Heart left ventricle (tissue), 16 donors: ENCODE results near the gene OR2T35. TPM values are rescaled to one million over a fixed set of nuclear protein-coding genes. Genes with fewer than 3 reads are reported as not detected.

ENCODE experiments used
- ATAC-seq, 4 donors: fragments of 200-7000 bp; cut with Tn5 transposase; one replicate each; pipeline ENCODE4 v1.9.1; 2020 to 2022; ENCODE audit warnings: moderate library complexity in 4 of 4, mild to moderate bottlenecking in 3 of 4, moderate number of reproducible peaks in 1 of 4
- DNase-seq, 5 donors: peaks; one replicate each; pipeline ENCODE4 v3.0.0-alpha.2; 2020
- H3K27ac ChIP-seq, 12 donors: fragments of 200-600 bp; sonication (generic) in 4 of 12; one replicate each; pipeline versions ENCODE4 v1.5.0 to v1.8.0; 2016 to 2022; ENCODE audit warnings: mild to moderate bottlenecking in 2 of 12
- H3K27me3 ChIP-seq, 9 donors: fragments of 200-600 bp; sonication (generic) in 2 of 9; one replicate each; pipeline versions ENCODE4 v1.5.1 to v1.8.0; 2016 to 2022; ENCODE audit warnings: mild to moderate bottlenecking in 3 of 9
- H3K36me3 ChIP-seq, 9 donors: fragments of 200-600 bp; sonication (generic) in 2 of 9; one replicate each; pipeline versions ENCODE4 v1.5.0 to v1.8.0; 2018 to 2022; ENCODE audit warnings: mild to moderate bottlenecking in 2 of 9
- H3K4me1 ChIP-seq, 12 donors: fragments of 200-600 bp; sonication (generic) in 4 of 12; one replicate each; pipeline versions ENCODE4 v1.5.0 to v1.8.0; 2016 to 2022; ENCODE audit warnings: mild to moderate bottlenecking in 3 of 12
- H3K4me3 ChIP-seq, 12 donors: fragments of 200-600 bp; sonication (generic) in 4 of 12; one replicate each; pipeline versions ENCODE4 v1.5.0 to v1.8.0; 2017 to 2022; ENCODE audit warnings: mild to moderate bottlenecking in 9 of 12, moderate library complexity in 4 of 12
- H3K9me3 ChIP-seq, 12 donors: fragments of 200-600 bp; sonication (generic) in 4 of 12; one replicate each; pipeline versions ENCODE4 v1.5.0 to v1.8.0; 2016 to 2022; ENCODE audit warnings: mild to moderate bottlenecking in 1 of 12
- POLR2A ChIP-seq, 2 donors: fragments of 450-650 bp; IDR thresholded peaks; one replicate each; pipeline ENCODE4 v1.6.1; 2017; ENCODE audit warnings: antibody characterized with exemption in 2 of 2, mild to moderate bottlenecking in 2 of 2, moderate library complexity in 2 of 2
- WGBS, 4 donors: extraction: QIAGEN DNeasy Blood & Tissue Kit in 2 of 4; methylation state at CpG; one replicate each; pipeline versions ENCODE4 v1.1.5 to v1.1.7; 2013 to 2018; 5-methylcytosine and 5-hydroxymethylcytosine counted together
- intact Hi-C, 10 donors: fragments of 100-400 bp; cut with DNase I; formaldehyde crosslinking; loops; one replicate each; pipeline versions ENCODE4 v1.11.1 to v1.14.2; 2022
- polyA plus RNA-seq, 2 donors: library from polyadenylated mRNA; stranded (reverse); fragments of 200-250 nt; gene quantifications; one replicate each; pipeline ENCODE4 v1.2.3, GENCODE V29; 2013
- total RNA-seq, 9 donors: library from RNA; depleted of rRNA in 2 of 9; stranded (reverse); fragments of >200 nt in 2 of 9; fragmentation: NEBNext Ultra II Directional in 3 of 9; extraction: Animal tissue kit (Norgen Biotek cat#: 25700) in 3 of 9; gene quantifications; one replicate each; pipeline versions ENCODE4 v1.1.0 to v1.2.4, GENCODE V29; 2016 to 2023
- TF ChIP-seq, protein P1 (sequence below), 12 donors: fragments of 200-600 bp; sonication (generic) in 4 of 12; IDR thresholded peaks; one replicate each; pipeline versions ENCODE4 v1.5.0 to v1.8.0; 2018 to 2022; ENCODE audit warnings: antibody characterized with exemption in 12 of 12, mild to moderate bottlenecking in 5 of 12
- donor health status: ischemic (EF 13 %, LVEDD 7.1; RV severe dilation, severe dysfunction).
- donor health status: healthy with polysubstance abuse.
- donor health status: DM: no; HTN: yes; CAD: no.
- donor health status: DM: no; HTN: no; CAD: no.
- donor health status: ischemic (EF 25% LVEDD 6.9; RV normal size, moderate dysfunction).
- donor health status: ischemic (EF 25% LVEDD 5.7; RV mildly dilated, moderate dysfunction).
- donor health status: healthy.
- donor health status: DM: yes; HTN: yes; CAD: no.
- donor health status: ischemic (EF 35%, LVEDD 5.7; RV mildly dilated, moderate dysfunction).
- donor health status: nonischemic (EF 11% LVEDD 7.7; RV severe dilation, severe dysfunction).
- donor health status: DM: yes; HTN: yes; CAD: no.
- donor health status: PGD.
- donor health status: ischemic (EF 29% LVEDD 5.4; RV normal size, mild dysfunction).
- donor health status: nonischemic (EF 23%, LVEDD 6.1; RV moderate dilation, normal function).

Gene OR2T35
- total and polyA plus RNA-seq, 11 donors = not detected

- intact Hi-C loops = no loop called here
- TF ChIP-seq POLR2A (IDR thresholded peaks at IDR 0.05) = no peak
- TF ChIP-seq, protein P1, sequence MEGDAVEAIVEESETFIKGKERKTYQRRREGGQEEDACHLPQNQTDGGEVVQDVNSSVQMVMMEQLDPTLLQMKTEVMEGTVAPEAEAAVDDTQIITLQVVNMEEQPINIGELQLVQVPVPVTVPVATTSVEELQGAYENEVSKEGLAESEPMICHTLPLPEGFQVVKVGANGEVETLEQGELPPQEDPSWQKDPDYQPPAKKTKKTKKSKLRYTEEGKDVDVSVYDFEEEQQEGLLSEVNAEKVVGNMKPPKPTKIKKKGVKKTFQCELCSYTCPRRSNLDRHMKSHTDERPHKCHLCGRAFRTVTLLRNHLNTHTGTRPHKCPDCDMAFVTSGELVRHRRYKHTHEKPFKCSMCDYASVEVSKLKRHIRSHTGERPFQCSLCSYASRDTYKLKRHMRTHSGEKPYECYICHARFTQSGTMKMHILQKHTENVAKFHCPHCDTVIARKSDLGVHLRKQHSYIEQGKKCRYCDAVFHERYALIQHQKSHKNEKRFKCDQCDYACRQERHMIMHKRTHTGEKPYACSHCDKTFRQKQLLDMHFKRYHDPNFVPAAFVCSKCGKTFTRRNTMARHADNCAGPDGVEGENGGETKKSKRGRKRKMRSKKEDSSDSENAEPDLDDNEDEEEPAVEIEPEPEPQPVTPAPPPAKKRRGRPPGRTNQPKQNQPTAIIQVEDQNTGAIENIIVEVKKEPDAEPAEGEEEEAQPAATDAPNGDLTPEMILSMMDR (IDR thresholded peaks at IDR 0.05) = no peak
- H3K9me3 ChIP-seq = no peaks in the 10 kb centered on the region
- no peaks in the 10 kb centered on the region for H3K27me3 ChIP-seq
- no peak for ATAC-seq
- 74 to 86% (median 79%) methylated on average over 5 of the region's 5 CpGs for WGBS, 4 donors
- H3K27ac ChIP-seq = no peak overlapping the region
- no peaks in the 10 kb centered on the region for H3K36me3 ChIP-seq
- DNase-seq = no peak
- no peaks in the 10 kb centered on the region for H3K4me1 ChIP-seq
- no peak overlapping the region for H3K4me3 ChIP-seq
Observed at GRCh38 chr1:248593226-248593625, 51.9 kb downstream of the OR2T35 start.

GRCh38 chr1:248592655-248593054, 52.4 kb downstream of the OR2T35 start:
- intact Hi-C loops = no loop called here
- no peak for DNase-seq
- 32 to 66% (median 52%) methylated on average over 1 of the region's 1 CpG for WGBS, 4 donors
- TF ChIP-seq, protein P1 (IDR thresholded peaks at IDR 0.05) = no peak
- TF ChIP-seq POLR2A (IDR thresholded peaks at IDR 0.05) = no peak
- H3K9me3 ChIP-seq = no peaks in the 10 kb centered on the region
- no peak overlapping the region for H3K27ac ChIP-seq
- H3K4me1 ChIP-seq = no peaks in the 10 kb centered on the region
- H3K36me3 ChIP-seq = no peaks in the 10 kb centered on the region
- ATAC-seq = no peak
- no peak overlapping the region for H3K4me3 ChIP-seq
- H3K27me3 ChIP-seq = no peaks in the 10 kb centered on the region

DNA sequence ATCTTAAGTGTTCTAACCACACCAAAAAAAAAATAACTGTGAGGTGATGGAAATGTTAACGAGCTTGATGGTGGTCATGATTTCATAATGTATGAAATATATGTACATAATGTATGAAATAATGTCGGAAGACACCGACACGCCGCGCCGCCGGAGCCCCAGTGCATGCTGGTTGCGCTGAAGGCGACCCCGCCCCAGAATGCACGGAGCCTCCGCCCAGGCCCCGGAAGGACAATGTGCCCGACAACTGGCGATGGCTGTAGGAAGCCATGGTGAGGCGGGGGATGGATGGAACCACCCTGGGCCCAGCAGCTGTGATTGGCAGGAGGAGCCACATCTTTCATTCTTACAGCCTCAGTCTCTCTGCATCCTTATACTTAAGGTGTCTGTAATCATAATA, 55.0 kb downstream of the OR2T35 start:
- 80 to 93% (median 90%) methylated on average over 17 of the region's 17 CpGs for WGBS, 4 donors
- Histone ChIP-seq H3K9me3 (no peaks in the 10 kb centered on the region), H3K36me3 (no peaks in the 10 kb centered on the region), H3K27me3 (no peaks in the 10 kb centered on the region), H3K4me1 (no peaks in the 10 kb centered on the region), H3K4me3 (no peak overlapping the region), H3K27ac (no peak overlapping the region)
- TF ChIP-seq, protein P1 (IDR thresholded peaks at IDR 0.05) = no peak
- no peak for TF ChIP-seq POLR2A (IDR thresholded peaks at IDR 0.05)
- no peak for DNase-seq
- intact Hi-C loops = no loop called here
- no peak for ATAC-seq

- H3K4me3 ChIP-seq = no peak overlapping the region
- H3K27ac ChIP-seq = no peak overlapping the region
- H3K36me3 ChIP-seq = no peaks in the 10 kb centered on the region
- TF ChIP-seq, protein P1 (IDR thresholded peaks at IDR 0.05) = no peak
- TF ChIP-seq POLR2A (IDR thresholded peaks at IDR 0.05) = no peak
- H3K9me3 ChIP-seq = no peaks in the 10 kb centered on the region
- H3K4me1 ChIP-seq = no peaks in the 10 kb centered on the region
- intact Hi-C loops = no loop called here
- H3K27me3 ChIP-seq = no peaks in the 10 kb centered on the region
- DNase-seq (no peak), ATAC-seq (no peak)
- WGBS, 4 donors = 77 to 82% (median 81%) methylated on average over 3 of the region's 3 CpGs
Observed at GRCh38 chr1:248589334-248589733, 55.7 kb downstream of the OR2T35 start.

Other genes with a start within 250 kb of the OR2T35 start
- not detected for gene OR2T1, start 242.2 kb downstream of the OR2T35 start, total RNA-seq
- not detected for gene OR2T1, start 242.2 kb downstream of the OR2T35 start, polyA plus RNA-seq
- gene OR2T2, start 199.6 kb downstream of the OR2T35 start, total RNA-seq = not detected
- gene OR2T2, start 199.6 kb downstream of the OR2T35 start, polyA plus RNA-seq = not detected
- gene OR2T3, start 171.9 kb downstream of the OR2T35 start, total RNA-seq = not detected
- gene OR2T3, start 171.9 kb downstream of the OR2T35 start, polyA plus RNA-seq = not detected
- gene OR2T5, start 156.7 kb downstream of the OR2T35 start, total RNA-seq = not detected
- not detected for gene OR2T5, start 156.7 kb downstream of the OR2T35 start, polyA plus RNA-seq
- not detected for gene OR2G6, start 137.2 kb downstream of the OR2T35 start, total RNA-seq
- not detected for gene OR2G6, start 137.2 kb downstream of the OR2T35 start, polyA plus RNA-seq
- gene OR2T29, start 82.5 kb downstream of the OR2T35 start, total RNA-seq = not detected
- not detected for gene OR2T29, start 82.5 kb downstream of the OR2T35 start, polyA plus RNA-seq
- gene OR2T34, start 70.5 kb downstream of the OR2T35 start, total RNA-seq = not detected
- not detected for gene OR2T34, start 70.5 kb downstream of the OR2T35 start, polyA plus RNA-seq
- gene OR2T10, start 47.6 kb downstream of the OR2T35 start, total RNA-seq = not detected
- not detected for gene OR2T10, start 47.6 kb downstream of the OR2T35 start, polyA plus RNA-seq
- not detected for gene OR2T11, start 10.2 kb downstream of the OR2T35 start, total RNA-seq
- not detected for gene OR2T11, start 10.2 kb downstream of the OR2T35 start, polyA plus RNA-seq
- gene OR2T27, start 10.2 kb upstream of the OR2T35 start, total RNA-seq = not detected
- not detected for gene OR2T27, start 10.2 kb upstream of the OR2T35 start, polyA plus RNA-seq
- gene OR14I1, start 57.5 kb upstream of the OR2T35 start, total RNA-seq = not detected
- not detected for gene OR14I1, start 57.5 kb upstream of the OR2T35 start, polyA plus RNA-seq
- not detected for gene LYPD8, start 110.5 kb upstream of the OR2T35 start, total RNA-seq
- not detected for gene LYPD8, start 110.5 kb upstream of the OR2T35 start, polyA plus RNA-seq
- 10 to 100 TPM; 15.8 to 47.1 (median 19.3) TPM for gene SH3BP5L, start 180.6 kb upstream of the OR2T35 start, total RNA-seq
- 10 to 100 TPM; 17.9 to 51.1 TPM for gene SH3BP5L, start 180.6 kb upstream of the OR2T35 start, polyA plus RNA-seq
- gene ZNF672, start 192.9 kb upstream of the OR2T35 start, total RNA-seq = 10 to 100 TPM; 27.9 to 63.8 (median 37.8) TPM
- gene ZNF672, start 192.9 kb upstream of the OR2T35 start, polyA plus RNA-seq = 10 to 100 TPM; 20.5 to 50.1 TPM
- 10 to 100 TPM in 6 of 9 donors, 1 to 10 TPM in 3; 7.4 to 19.7 (median 14.8) TPM for gene ZNF692, start 213.8 kb upstream of the OR2T35 start, total RNA-seq
- gene ZNF692, start 213.8 kb upstream of the OR2T35 start, polyA plus RNA-seq = 10 to 100 TPM; 14.8 to 32.4 TPM